Neural cell (in vitro differentiated cells): ENCODE data around the gene AGPS.

Experiments used
- EZH2 ChIP-seq: fragments of 200-600, 300-800 bp; shearing (Covaris generic), sonication (generic); IDR thresholded peaks from 2 replicates; pipeline ENCODE4 v1.6.1; 2014; ENCODE audit warnings: antibody characterized with exemption, low read length, borderline replicate concordance, mild to moderate bottlenecking; ENCODE audit not compliant: insufficient read depth, poor library complexity, severe bottlenecking
- MXI1 ChIP-seq: fragments of 450-650 bp; conservative IDR thresholded peaks from 2 replicates; pipeline ENCODE4 v1.6.1; 2014; ENCODE audit warnings: antibody characterized with exemption, mild to moderate bottlenecking; ENCODE audit not compliant: poor library complexity, severe bottlenecking
- RAD21 ChIP-seq: fragments of 450-650 bp; conservative IDR thresholded peaks from 2 replicates; pipeline ENCODE4 v1.6.1; 2014; ENCODE audit warnings: antibody characterized with exemption, mild to moderate bottlenecking, moderate library complexity
- SMC3 ChIP-seq: fragments of 450-650 bp; conservative IDR thresholded peaks from 2 replicates; pipeline ENCODE4 v1.6.1; 2014; ENCODE audit warnings: antibody characterized with exemption, mild to moderate bottlenecking, moderate library complexity; ENCODE audit not compliant: poor library complexity
- TAF1 ChIP-seq: IDR thresholded peaks from 2 replicates; pipeline ENCODE4 v1.6.1; 2012; ENCODE audit warnings: low read depth
- TF ChIP-seq, protein P1 (sequence below): fragments of 450-650 bp; IDR thresholded peaks from 2 replicates; pipeline ENCODE4 v1.5.1; 2014; ENCODE audit warnings: antibody characterized with exemption, mild to moderate bottlenecking, moderate library complexity; ENCODE audit not compliant: poor library complexity, severe bottlenecking
- TF ChIP-seq, protein P2 (sequence below): IDR thresholded peaks from 2 replicates; pipeline ENCODE4 v1.6.1; 2012; ENCODE audit warnings: borderline replicate concordance

DNA sequence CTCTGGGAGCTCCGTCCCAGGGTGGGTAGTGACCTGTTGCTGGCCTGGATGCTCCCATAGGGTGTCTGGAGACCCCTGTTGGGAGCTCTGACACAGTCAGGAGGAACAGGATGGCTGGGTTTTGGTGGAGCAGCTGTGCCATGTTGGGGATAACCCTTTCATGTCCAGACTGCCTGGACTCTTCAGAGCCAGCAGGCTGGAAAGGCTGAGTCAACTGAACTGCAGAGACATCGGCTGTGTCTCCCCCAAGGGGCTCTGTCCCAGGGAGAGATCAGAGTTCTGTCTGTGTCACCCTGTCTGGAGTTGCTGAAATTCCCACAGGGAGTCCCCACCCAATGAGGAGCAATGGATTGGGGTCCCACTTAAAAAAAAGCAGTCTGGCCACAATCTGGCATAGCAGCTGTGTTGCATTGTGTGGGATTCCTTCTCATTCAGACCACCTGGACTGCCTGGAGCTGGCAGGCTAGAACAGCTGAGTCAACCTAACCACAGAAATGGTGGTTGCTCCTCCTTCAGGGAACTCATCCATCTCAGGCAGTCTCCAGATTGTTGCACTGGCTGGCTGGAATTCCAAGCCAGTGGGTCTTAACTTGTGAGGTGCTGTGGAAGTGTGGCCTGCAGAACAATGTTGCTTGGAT, 37.2 kb downstream of the AGPS start:
- TF ChIP-seq EZH2 (no peak), MXI1 (no peak), SMC3 (no peak), RAD21 (no peak), TAF1 (no peak)
- TF ChIP-seq, protein P1, sequence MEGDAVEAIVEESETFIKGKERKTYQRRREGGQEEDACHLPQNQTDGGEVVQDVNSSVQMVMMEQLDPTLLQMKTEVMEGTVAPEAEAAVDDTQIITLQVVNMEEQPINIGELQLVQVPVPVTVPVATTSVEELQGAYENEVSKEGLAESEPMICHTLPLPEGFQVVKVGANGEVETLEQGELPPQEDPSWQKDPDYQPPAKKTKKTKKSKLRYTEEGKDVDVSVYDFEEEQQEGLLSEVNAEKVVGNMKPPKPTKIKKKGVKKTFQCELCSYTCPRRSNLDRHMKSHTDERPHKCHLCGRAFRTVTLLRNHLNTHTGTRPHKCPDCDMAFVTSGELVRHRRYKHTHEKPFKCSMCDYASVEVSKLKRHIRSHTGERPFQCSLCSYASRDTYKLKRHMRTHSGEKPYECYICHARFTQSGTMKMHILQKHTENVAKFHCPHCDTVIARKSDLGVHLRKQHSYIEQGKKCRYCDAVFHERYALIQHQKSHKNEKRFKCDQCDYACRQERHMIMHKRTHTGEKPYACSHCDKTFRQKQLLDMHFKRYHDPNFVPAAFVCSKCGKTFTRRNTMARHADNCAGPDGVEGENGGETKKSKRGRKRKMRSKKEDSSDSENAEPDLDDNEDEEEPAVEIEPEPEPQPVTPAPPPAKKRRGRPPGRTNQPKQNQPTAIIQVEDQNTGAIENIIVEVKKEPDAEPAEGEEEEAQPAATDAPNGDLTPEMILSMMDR: no peak
- TF ChIP-seq, protein P2, sequence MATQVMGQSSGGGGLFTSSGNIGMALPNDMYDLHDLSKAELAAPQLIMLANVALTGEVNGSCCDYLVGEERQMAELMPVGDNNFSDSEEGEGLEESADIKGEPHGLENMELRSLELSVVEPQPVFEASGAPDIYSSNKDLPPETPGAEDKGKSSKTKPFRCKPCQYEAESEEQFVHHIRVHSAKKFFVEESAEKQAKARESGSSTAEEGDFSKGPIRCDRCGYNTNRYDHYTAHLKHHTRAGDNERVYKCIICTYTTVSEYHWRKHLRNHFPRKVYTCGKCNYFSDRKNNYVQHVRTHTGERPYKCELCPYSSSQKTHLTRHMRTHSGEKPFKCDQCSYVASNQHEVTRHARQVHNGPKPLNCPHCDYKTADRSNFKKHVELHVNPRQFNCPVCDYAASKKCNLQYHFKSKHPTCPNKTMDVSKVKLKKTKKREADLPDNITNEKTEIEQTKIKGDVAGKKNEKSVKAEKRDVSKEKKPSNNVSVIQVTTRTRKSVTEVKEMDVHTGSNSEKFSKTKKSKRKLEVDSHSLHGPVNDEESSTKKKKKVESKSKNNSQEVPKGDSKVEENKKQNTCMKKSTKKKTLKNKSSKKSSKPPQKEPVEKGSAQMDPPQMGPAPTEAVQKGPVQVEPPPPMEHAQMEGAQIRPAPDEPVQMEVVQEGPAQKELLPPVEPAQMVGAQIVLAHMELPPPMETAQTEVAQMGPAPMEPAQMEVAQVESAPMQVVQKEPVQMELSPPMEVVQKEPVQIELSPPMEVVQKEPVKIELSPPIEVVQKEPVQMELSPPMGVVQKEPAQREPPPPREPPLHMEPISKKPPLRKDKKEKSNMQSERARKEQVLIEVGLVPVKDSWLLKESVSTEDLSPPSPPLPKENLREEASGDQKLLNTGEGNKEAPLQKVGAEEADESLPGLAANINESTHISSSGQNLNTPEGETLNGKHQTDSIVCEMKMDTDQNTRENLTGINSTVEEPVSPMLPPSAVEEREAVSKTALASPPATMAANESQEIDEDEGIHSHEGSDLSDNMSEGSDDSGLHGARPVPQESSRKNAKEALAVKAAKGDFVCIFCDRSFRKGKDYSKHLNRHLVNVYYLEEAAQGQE: no peak
